SK-N-SH (cell line): Measurements from ENCODE around the gene DOCK10. TPM values are rescaled to one million over a fixed set of nuclear protein-coding genes. Genes with fewer than 3 reads are reported as not detected.

Source experiments
- CTCF ChIA-PET: fragments of 300-600, 350-600 bp; formaldehyde crosslinking; extraction: SDS; loops from one replicate; lab custom pipeline; 2021; lab: Yijun Ruan, JAX
- POLR2A ChIA-PET: fragments of 350-600 bp; sonication (Branson Sonifier 250); formaldehyde crosslinking; extraction: SDS; loops from one replicate; lab custom pipeline; 2020; ENCODE audit warnings: antibody characterized with exemption, inconsistent platforms; lab: Yijun Ruan, JAX
- DNase-seq: peaks from one replicate; pipeline ENCODE4 v3.0.0; 2012
- H2AFZ ChIP-seq: fragments of 200-600 bp; sonication (generic); 2 replicates; pipeline ENCODE4 v1.8.1; 2016; ENCODE audit warnings: antibody characterized with exemption, mild to moderate bottlenecking, low read depth
- H3F3A ChIP-seq: fragments of 200-600 bp; sonication (generic); replicated peaks from 2 replicates; pipeline ENCODE3; 2016; ENCODE audit warnings: antibody characterized with exemption, mild to moderate bottlenecking; ENCODE audit not compliant: insufficient read depth
- H3K27ac ChIP-seq, 2 experiments: fragments of 200-500 bp in 1 of 2; fragments of 200-600 bp in 1 of 2; sonication (Bioruptor generic) in 1 of 2; sonication (generic), shearing (Covaris generic) in 1 of 2; 2 replicates each; pipeline versions ENCODE4 v1.5.1 to v1.6.1; 2014 to 2016; ENCODE audit warnings: low read depth in 2 of 2, inconsistent platforms in 1 of 2, low read length in 1 of 2, mild to moderate bottlenecking in 1 of 2, mixed read lengths in 1 of 2
- H3K27me3 ChIP-seq: fragments of 200-600 bp; sonication (generic), shearing (Covaris generic); 2 replicates; pipeline ENCODE4 v1.6.1; 2016; ENCODE audit warnings: mixed run types; ENCODE audit not compliant: insufficient read depth
- H3K36me3 ChIP-seq, 2 experiments: fragments of 200-500 bp in 1 of 2; fragments of 200-600 bp in 1 of 2; sonication (Bioruptor generic) in 1 of 2; sonication (generic) in 1 of 2; replicated peaks in 1 of 2; 2 replicates each; pipeline versions ENCODE3 to v1.5.1; 2014 to 2016; ENCODE audit warnings: low read length in 1 of 2, mild to moderate bottlenecking in 1 of 2; ENCODE audit not compliant: insufficient read depth in 2 of 2, control insufficient read depth in 1 of 2
- H3K4me1 ChIP-seq, 2 experiments: fragments of 200-500 bp in 1 of 2; fragments of 200-600 bp in 1 of 2; sonication (Bioruptor generic) in 1 of 2; sonication (generic), shearing (Covaris generic) in 1 of 2; 2 replicates each; pipeline versions ENCODE4 v1.5.1 to v1.6.1; 2014 to 2016; ENCODE audit warnings: low read depth in 1 of 2, low read length in 1 of 2, mixed run types in 1 of 2; ENCODE audit not compliant: insufficient read depth in 2 of 2, control insufficient read depth in 1 of 2
- H3K4me2 ChIP-seq: fragments of 200-600 bp; sonication (generic), shearing (Covaris generic); 2 replicates; pipeline ENCODE4 v1.6.1; 2017; ENCODE audit warnings: mixed run types
- H3K4me3 ChIP-seq, 2 experiments: fragments of 200-500 bp in 1 of 2; fragments of 200-600 bp in 1 of 2; sonication (Bioruptor generic) in 1 of 2; sonication (generic), shearing (Covaris generic) in 1 of 2; 2 replicates each; pipeline versions ENCODE4 v1.5.1 to v1.8.1; 2014 to 2016; ENCODE audit warnings: low read depth in 2 of 2, inconsistent platforms in 1 of 2, low read length in 1 of 2, mild to moderate bottlenecking in 1 of 2, mixed read lengths in 1 of 2, moderate library complexity in 1 of 2
- H3K79me2 ChIP-seq: fragments of 200-600 bp; sonication (generic); 2 replicates; pipeline ENCODE4 v1.8.1; 2017; ENCODE audit warnings: mild to moderate bottlenecking; ENCODE audit not compliant: insufficient read depth
- H3K9ac ChIP-seq: fragments of 200-600 bp; sonication (generic); 2 replicates; pipeline ENCODE4 v1.6.1; 2017; ENCODE audit warnings: mixed run types
- H3K9me2 ChIP-seq: fragments of 200-600 bp; sonication (generic); 2 replicates; pipeline ENCODE4 v1.6.1; 2017; ENCODE audit warnings: mixed run types
- H3K9me3 ChIP-seq: fragments of 200-600 bp; sonication (generic); 2 replicates; pipeline ENCODE4 v1.6.1; 2017; ENCODE audit warnings: mixed run types, mild to moderate bottlenecking, moderate library complexity
- H4K20me1 ChIP-seq: fragments of 200-600 bp; sonication (generic); 2 replicates; pipeline ENCODE4 v1.6.1; 2017; ENCODE audit warnings: mild to moderate bottlenecking, mixed run types; ENCODE audit not compliant: insufficient read depth
- CHD2 ChIP-seq: fragments of 150-350 bp; IDR thresholded peaks from 2 replicates; pipeline ENCODE4 v1.6.1; 2018; ENCODE audit warnings: low read length; ENCODE audit not compliant: partially characterized antibody
- CTCF ChIP-seq: fragments of 200-600 bp; sonication (generic); IDR thresholded peaks from 2 replicates; pipeline ENCODE4 v1.6.1; 2017; ENCODE audit warnings: antibody characterized with exemption, mild to moderate bottlenecking, moderate library complexity
- ELF1 ChIP-seq: IDR thresholded peaks from 2 replicates; pipeline ENCODE4 v1.4.0; 2012
- EP300 ChIP-seq, 2 experiments: IDR thresholded peaks; 2 replicates each; pipeline versions ENCODE4 v1.4.0 to v1.6.1; 2012; ENCODE audit warnings: borderline replicate concordance in 1 of 2, low read depth in 1 of 2, low read length in 1 of 2
- FOXM1 ChIP-seq: IDR thresholded peaks from 2 replicates; pipeline ENCODE4 v1.4.0; 2012; ENCODE audit warnings: low read depth, mild to moderate bottlenecking
- GABPA ChIP-seq: IDR thresholded peaks from 2 replicates; pipeline ENCODE4 v1.4.0; 2012; ENCODE audit warnings: low read depth, mild to moderate bottlenecking
- MAX ChIP-seq: IDR thresholded peaks from 2 replicates; pipeline ENCODE4 v1.4.0; 2012; ENCODE audit warnings: low read depth
- MXI1 ChIP-seq: IDR thresholded peaks from 2 replicates; pipeline ENCODE4 v1.6.1; 2012; ENCODE audit warnings: mild to moderate bottlenecking, low read depth, low read length, improper control_type of control experiment
- NFIC ChIP-seq: IDR thresholded peaks from 2 replicates; pipeline ENCODE4 v1.4.0; 2012; ENCODE audit warnings: borderline replicate concordance
- PBX3 ChIP-seq: IDR thresholded peaks from 2 replicates; pipeline ENCODE4; 2012
- RAD21 ChIP-seq: IDR thresholded peaks from 2 replicates; pipeline ENCODE4 v1.6.1; 2012; ENCODE audit warnings: mild to moderate bottlenecking, low read length
- RCOR1 ChIP-seq: fragments of 150-350 bp; IDR thresholded peaks from 2 replicates; pipeline ENCODE4 v1.6.1; 2017; ENCODE audit warnings: antibody characterized with exemption, low read length
- REST ChIP-seq: IDR thresholded peaks from 2 replicates; pipeline ENCODE4 v1.6.1; 2012; ENCODE audit warnings: mild to moderate bottlenecking, low read depth, low read length, moderate library complexity
- RFX5 ChIP-seq: IDR thresholded peaks from 2 replicates; pipeline ENCODE4 v1.6.1; 2012; ENCODE audit warnings: mild to moderate bottlenecking, improper control_type of control experiment, low read length
- TAF1 ChIP-seq: IDR thresholded peaks from 2 replicates; pipeline ENCODE4 v1.6.1; 2012; ENCODE audit warnings: low read depth, mild to moderate bottlenecking, low read length, moderate library complexity, borderline replicate concordance
- TEAD4 ChIP-seq: IDR thresholded peaks from 2 replicates; pipeline ENCODE4 v1.4.0; 2012; ENCODE audit warnings: mild to moderate bottlenecking, borderline replicate concordance; ENCODE audit not compliant: insufficient read depth
- USF1 ChIP-seq: IDR thresholded peaks from 2 replicates; pipeline ENCODE4 v1.4.0; 2012; ENCODE audit warnings: low read depth, borderline replicate concordance
- USF2 ChIP-seq: fragments of 150-350 bp; IDR thresholded peaks from 2 replicates; pipeline ENCODE4 v1.6.1; 2017; ENCODE audit warnings: antibody characterized with exemption, low read length, low read depth, borderline replicate concordance
- ZBTB33 ChIP-seq: IDR thresholded peaks from 2 replicates; pipeline ENCODE4 v1.4.0; 2012; ENCODE audit warnings: low read depth, borderline replicate concordance
- WGBS: methylation state at CpG from one replicate; pipeline ENCODE4 v1.1.6; 2017; ENCODE audit warnings: low lambda C conversion rate; 5-methylcytosine and 5-hydroxymethylcytosine counted together
- polyA plus RNA-seq, 3 experiments: library from polyadenylated mRNA; depleted of rRNA; stranded (reverse); fragments of >200 nt; gene quantifications; 2 replicates each; pipeline ENCODE4 v1.2.3, GENCODE V29; 2012

The DOCK10 gene
- polyA plus RNA-seq, 1 of the 3 experiments (the other 2 are of a cell fraction): 24.1 TPM

- no peak for TF ChIP-seq RAD21
- TF ChIP-seq TAF1: no peak
- no peak for TF ChIP-seq NFIC
- TF ChIP-seq, all 33 proteins: peak for 0
Measured at GRCh38 chr2:225074366-225074765, 32.1 kb upstream of the DOCK10 start (continued).

GRCh38 chr2:225073198-225073597, 30.9 kb upstream of the DOCK10 start:
- H3K9me2 ChIP-seq: no peaks in the 10 kb centered on the region
- H3K9me3 ChIP-seq: no peaks in the 10 kb centered on the region
- no peak overlapping the region for H3K9ac ChIP-seq
- H3F3A ChIP-seq: peaks cover 7% of the 10 kb centered on the region
- no peak for DNase-seq
- H3K4me3 ChIP-seq: no peak overlapping the region
- no peaks in the 10 kb centered on the region for H3K79me2 ChIP-seq
- H3K4me2 ChIP-seq: no peak overlapping the region
- CTCF ChIA-PET: no interaction called here
- H4K20me1 ChIP-seq: no peaks in the 10 kb centered on the region
- 72% methylated on average over 5 of the region's 5 CpGs for WGBS
- no peaks in the 10 kb centered on the region for H3K27me3 ChIP-seq
- TF ChIP-seq FOXM1 (no peak), RCOR1 (no peak), GABPA (no peak), ELF1 (no peak), MXI1 (no peak), USF1 (no peak), TEAD4 (no peak), RFX5 (no peak), EP300 (IDR thresholded peaks at IDR 0.05; ENCODE audit: borderline replicate concordance in 1 of 2, low read depth in 1 of 2, low read length in 1 of 2) (no peak), ZBTB33 (no peak), MAX (no peak), REST (no peak), USF2 (no peak), PBX3 (no peak), TAF1 (no peak), CTCF (no peak), NFIC (no peak), CHD2 (no peak)
- TF ChIP-seq, all 33 proteins: peak for 0
- no peak overlapping the region for H2AFZ ChIP-seq
- H3K27ac ChIP-seq: no peak overlapping the region
- H3K36me3 ChIP-seq: no peaks in the 10 kb centered on the region
- POLR2A ChIA-PET: no interaction called here
- peaks cover 6 to 11% of the 10 kb centered on the region in 2 experiments; a peak in 2 of 4 replicates for H3K4me1 ChIP-seq
